GM12874 (cell line): Measurements from ENCODE around the gene SERPINB8.

Experiments
- TF ChIP-seq, protein P1 (sequence below): IDR thresholded peaks from 2 replicates; pipeline ENCODE4 v1.5.1; 2011; ENCODE audit warnings: low read depth, mild to moderate bottlenecking, control low read depth, low read length, moderate library complexity; ENCODE audit not compliant: insufficient read depth

SERPINB8 gene

GRCh38 chr18:63972002-63972376 is 2.1 kb downstream of the SERPINB8 start:
- TF ChIP-seq, protein P1, sequence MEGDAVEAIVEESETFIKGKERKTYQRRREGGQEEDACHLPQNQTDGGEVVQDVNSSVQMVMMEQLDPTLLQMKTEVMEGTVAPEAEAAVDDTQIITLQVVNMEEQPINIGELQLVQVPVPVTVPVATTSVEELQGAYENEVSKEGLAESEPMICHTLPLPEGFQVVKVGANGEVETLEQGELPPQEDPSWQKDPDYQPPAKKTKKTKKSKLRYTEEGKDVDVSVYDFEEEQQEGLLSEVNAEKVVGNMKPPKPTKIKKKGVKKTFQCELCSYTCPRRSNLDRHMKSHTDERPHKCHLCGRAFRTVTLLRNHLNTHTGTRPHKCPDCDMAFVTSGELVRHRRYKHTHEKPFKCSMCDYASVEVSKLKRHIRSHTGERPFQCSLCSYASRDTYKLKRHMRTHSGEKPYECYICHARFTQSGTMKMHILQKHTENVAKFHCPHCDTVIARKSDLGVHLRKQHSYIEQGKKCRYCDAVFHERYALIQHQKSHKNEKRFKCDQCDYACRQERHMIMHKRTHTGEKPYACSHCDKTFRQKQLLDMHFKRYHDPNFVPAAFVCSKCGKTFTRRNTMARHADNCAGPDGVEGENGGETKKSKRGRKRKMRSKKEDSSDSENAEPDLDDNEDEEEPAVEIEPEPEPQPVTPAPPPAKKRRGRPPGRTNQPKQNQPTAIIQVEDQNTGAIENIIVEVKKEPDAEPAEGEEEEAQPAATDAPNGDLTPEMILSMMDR: no peak

GRCh38 chr18:63974991-63975390 is 5.1 kb downstream of the SERPINB8 start:
- TF ChIP-seq, protein P1: 0 out of 2 replicates have a peak, but pooled peaks have one; percentile 17

GRCh38 chr18:63975628-63976027 is 5.7 kb downstream of the SERPINB8 start:
- TF ChIP-seq, protein P1: no peak

- TF ChIP-seq, protein P1: no peak
Observed at GRCh38 chr18:63977040-63977439, 7.2 kb downstream of the SERPINB8 start.

DNA sequence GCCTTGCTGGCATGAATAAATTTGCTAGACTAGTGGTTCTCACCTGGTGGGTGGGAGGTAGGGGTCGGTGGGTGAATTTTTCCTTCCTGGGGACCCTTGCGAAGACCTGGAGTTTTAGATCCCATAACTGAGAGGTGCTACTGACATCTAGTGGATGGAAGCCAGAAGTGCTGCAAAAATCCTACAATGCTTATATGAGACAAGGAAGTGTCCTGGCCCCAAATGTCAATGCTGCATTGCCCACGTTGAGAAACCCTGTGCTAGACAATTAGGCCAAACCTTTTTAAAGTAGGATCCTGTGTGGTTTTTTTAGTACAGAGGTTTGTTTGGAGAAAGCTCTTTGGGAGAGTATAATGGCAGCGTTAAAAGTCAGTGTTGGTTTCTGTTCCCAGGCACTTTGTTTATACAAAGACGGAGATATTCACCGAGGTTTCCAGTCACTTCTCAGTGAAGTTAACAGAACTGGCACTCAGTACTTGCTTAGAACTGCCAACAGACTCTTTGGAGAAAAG is 9.6 kb downstream of the SERPINB8 start:
- TF ChIP-seq, protein P1: peak; percentile 83

DNA sequence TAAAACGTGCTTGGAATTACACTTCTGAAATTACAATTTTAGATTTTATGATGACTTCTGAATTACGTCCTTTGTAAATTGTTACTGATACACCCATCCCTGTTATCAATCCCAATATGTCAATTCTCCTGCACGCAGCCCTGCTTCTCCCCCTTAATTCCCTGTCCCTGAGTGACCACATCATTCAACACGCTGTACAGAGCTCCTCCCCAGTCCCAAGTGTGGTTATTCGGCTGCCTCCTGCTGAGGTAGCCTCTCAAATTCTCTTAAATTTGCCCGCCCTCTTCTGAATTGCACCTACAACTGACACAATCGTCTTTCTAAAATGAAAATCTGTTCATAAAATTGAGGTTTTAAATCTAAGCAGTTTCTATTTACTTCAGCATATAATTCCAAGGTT is 10.1 kb downstream of the SERPINB8 start:
- TF ChIP-seq, protein P1: no peak

- TF ChIP-seq, protein P1: no peak
Observed at GRCh38 chr18:63980896-63981460, 11.1 kb downstream of the SERPINB8 start.
